Middle frontal gyrus (tissue), 1 donor: ENCODE measurements around the gene TRDMT1.

Experiments
- DNase-seq: peaks from one replicate; pipeline ENCODE4 v3.0.0-alpha.2; 2015; ENCODE audit warnings: low spot score; ENCODE audit errors: extremely low spot score

Gene TRDMT1

GRCh38 chr10:17176091-17176490 lies 25.4 kb downstream of the TRDMT1 start:
- DNase-seq = no peak

GRCh38 chr10:17175551-17175950 lies 25.9 kb downstream of the TRDMT1 start:
- no peak for DNase-seq

- DNase-seq = no peak
Observed at GRCh38 chr10:17174626-17175025, 26.8 kb downstream of the TRDMT1 start.

- no peak for DNase-seq
Observed at GRCh38 chr10:17171141-17171641, 30.3 kb downstream of the TRDMT1 start.

GRCh38 chr10:17169803-17170202 lies 31.7 kb downstream of the TRDMT1 start:
- DNase-seq = no peak

- DNase-seq = no peak
Observed at GRCh38 chr10:17166699-17167098, 34.8 kb downstream of the TRDMT1 start.

GRCh38 chr10:17162828-17163227 lies 38.6 kb downstream of the TRDMT1 start:
- no peak for DNase-seq

GRCh38 chr10:17161775-17162174 lies 39.7 kb downstream of the TRDMT1 start:
- DNase-seq = no peak

- no peak for DNase-seq
Observed at GRCh38 chr10:17157024-17157423, 44.4 kb downstream of the TRDMT1 start.

- no peak for DNase-seq
Observed at GRCh38 chr10:17155826-17156225, 45.6 kb downstream of the TRDMT1 start.

GRCh38 chr10:17154116-17154515 lies 47.4 kb downstream of the TRDMT1 start:
- DNase-seq = no peak

- no peak for DNase-seq
Observed at GRCh38 chr10:17153321-17153720, 48.2 kb downstream of the TRDMT1 start.

- no peak for DNase-seq
Observed at GRCh38 chr10:17151716-17152115, 49.8 kb downstream of the TRDMT1 start.

- no peak for DNase-seq
Observed at GRCh38 chr10:17147884-17148489, 53.5 kb downstream of the TRDMT1 start.

GRCh38 chr10:17146892-17147291 lies 54.6 kb downstream of the TRDMT1 start:
- no peak for DNase-seq

GRCh38 chr10:17145239-17145638 lies 56.2 kb downstream of the TRDMT1 start:
- no peak for DNase-seq

GRCh38 chr10:17144757-17145156 lies 56.7 kb downstream of the TRDMT1 start:
- DNase-seq = no peak

- no peak for DNase-seq
Observed at GRCh38 chr10:17144032-17144431, 57.4 kb downstream of the TRDMT1 start.

- DNase-seq = no peak
Observed at GRCh38 chr10:17143055-17143690, 58.3 kb downstream of the TRDMT1 start.

GRCh38 chr10:17141504-17142229 lies 59.8 kb downstream of the TRDMT1 start:
- DNase-seq = no peak

GRCh38 chr10:17140386-17140761 lies 61.1 kb downstream of the TRDMT1 start:
- no peak for DNase-seq

- DNase-seq = no peak
Observed at GRCh38 chr10:17138460-17139042, 62.9 kb downstream of the TRDMT1 start.
